Measurements from ENCODE around the gene KIRREL3. TPM values are rescaled to one million over a fixed set of nuclear protein-coding genes. Genes with fewer than 3 reads are reported as not detected.

Gene KIRREL3
- total and polyA plus RNA-seq, 2 of the 8 experiments (the other 6 are each of a cell fraction or from before 2014, with no cell fraction given), result 0.29 to 0.32 TPM

- no peak overlapping the region for H3K4me3 ChIP-seq (ENCODE audit: extremely low read depth in 1 of 4, insufficient read depth in 2 of 4, low read depth in 3 of 4, low read length in 4 of 4)
Observed at GRCh38 chr11:126971305-126971704, 29.3 kb downstream of the KIRREL3 start.

More at GRCh38 chr11:126971305-126971704, 29.3 kb downstream of the KIRREL3 start:
- no peak overlapping the region for H3K9ac ChIP-seq (replicated peaks in 1 of 4; ENCODE audit: extremely low read depth in 1 of 4, low read depth in 3 of 4, low read length in 3 of 4)
- ChIA-PET POLR2A (ENCODE audit: partially characterized antibody) (no interaction called here), CTCF (ENCODE audit: partially characterized antibody) (interaction anchor here (0.6 to 6.8 kb wide), 7 partner anchors 14 to 468 kb away, joined by 3 to 94 read pairs (median 3); no protein-coding TSS in a partner anchor)
- no peaks in the 10 kb centered on the region for H3K79me2 ChIP-seq (ENCODE audit: control insufficient read depth in 1 of 2, insufficient read depth in 2 of 2, low read length in 2 of 2)
- H3K4me1 ChIP-seq (replicated peaks in 1 of 4; ENCODE audit: control insufficient read depth in 3 of 4, insufficient read depth in 4 of 4, low read length in 3 of 4), result peaks cover 3 to 7% (median 4%) of the 10 kb centered on the region in 4 experiments; a peak in 5 of 7 replicates
- no peak overlapping the region for H3K18ac ChIP-seq (ENCODE audit: extremely low read depth, low read length)
- H4K20me1 ChIP-seq (replicated peaks in 1 of 2; ENCODE audit: control insufficient read depth in 1 of 2, insufficient read depth in 2 of 2, low read length in 2 of 2), result no peaks in the 10 kb centered on the region
- H2BK20ac ChIP-seq (ENCODE audit: low read length), result no peak overlapping the region
- no peak overlapping the region for H2BK120ac ChIP-seq (replicated peaks; ENCODE audit: low read depth, low read length)
- H3K9me3 ChIP-seq (ENCODE audit: insufficient read depth in 2 of 2, low read depth in 1 of 2, low read length in 1 of 2), result peaks cover 10% of the 10 kb centered on the region in 2 experiments
- H3K56ac ChIP-seq (replicated peaks; ENCODE audit: insufficient read length, low read depth, low read length), result no peak overlapping the region
- no peak overlapping the region for H3K4ac ChIP-seq (replicated peaks; ENCODE audit: insufficient read length, low read depth, low read length)
- DNase-seq (ENCODE audit: low read depth in 1 of 2, low spot score in 2 of 2) (no peak), FAIRE-seq (no peak)
- no peak overlapping the region for H2BK12ac ChIP-seq (ENCODE audit: low read depth, low read length)
- H3K36me3 ChIP-seq (ENCODE audit: control insufficient read depth in 2 of 4, insufficient read depth in 4 of 4, low read length in 3 of 4), result no peaks in the 10 kb centered on the region
- H3K27ac ChIP-seq (ENCODE audit: low read depth, low read length), result no peak overlapping the region
- no peak overlapping the region for H2BK5ac ChIP-seq (ENCODE audit: low read depth, low read length)
- H4K8ac ChIP-seq (ENCODE audit: extremely low read depth, insufficient read depth, low read length), result no peak overlapping the region
- TF ChIP-seq YY1 (IDR thresholded peaks at IDR 0.05; ENCODE audit: low read depth, low read length) (no peak), JUND (IDR thresholded peaks at IDR 0.05; ENCODE audit: low read length) (no peak), EZH2 (IDR thresholded peaks at IDR 0.05; ENCODE audit: low read depth, low read length, severe bottlenecking) (no peak), MAFK (IDR thresholded peaks at IDR 0.05; ENCODE audit: low read depth, low read length) (no peak), POLR2A (IDR thresholded peaks at IDR 0.05; ENCODE audit: control extremely low read depth in 1 of 2, low read depth in 2 of 2, low read length in 2 of 2) (no peak), CHD2 (IDR thresholded peaks at IDR 0.05; ENCODE audit: low read length) (no peak), TAF7 (optimal IDR thresholded peaks at IDR 0.05; ENCODE audit: borderline replicate concordance, low read depth, low read length) (no peak)
- H3K79me1 ChIP-seq (ENCODE audit: low read depth, low read length), result no peaks in the 10 kb centered on the region
- no peak overlapping the region for H4K91ac ChIP-seq (replicated peaks; ENCODE audit: insufficient read length, low read length)
- no peak overlapping the region for H2BK15ac ChIP-seq (ENCODE audit: low read length)
- H2AK5ac ChIP-seq (ENCODE audit: low read depth, low read length), result no peak overlapping the region
- no peaks in the 10 kb centered on the region for H3K23me2 ChIP-seq (ENCODE audit: low read depth, low read length)
- no peak overlapping the region for H3K23ac ChIP-seq (ENCODE audit: insufficient read length)
- no peak overlapping the region for H3K4me2 ChIP-seq (ENCODE audit: insufficient read depth in 1 of 2, low read depth in 2 of 2, low read length in 2 of 2)
- H3K14ac ChIP-seq (ENCODE audit: insufficient read length), result no peak overlapping the region
- 86% methylated on average over 5 of the region's 5 CpGs; no CpG with 5 or more reads in 1 of the 2 experiments for WGBS, 2 experiments (ENCODE audit: extremely low coverage in 1 of 2, insufficient coverage in 1 of 2, insufficient read length in 1 of 2, insufficient replicate concordance in 2 of 2, low coverage in 1 of 2, low lambda C conversion rate in 2 of 2, missing lambda C conversion rate in 1 of 2)
- no peak overlapping the region for H4K5ac ChIP-seq (ENCODE audit: insufficient read length, low read depth, low read length)
- no peaks in the 10 kb centered on the region for H3K27me3 ChIP-seq (replicated peaks in 1 of 4; ENCODE audit: control insufficient read depth in 3 of 4, extremely low read depth in 1 of 4, insufficient read depth in 3 of 4, low read length in 3 of 4)
- no peak overlapping the region for H2AFZ ChIP-seq (ENCODE audit: low read length)

Measured in H1 (cell line).